ENCODE results near the gene ART1.
"Not testable (repeated sequence)": the region's sequence is repeated elsewhere in the genome, so short reads cannot be mapped to it uniquely, and the experiment has no call there.

ART1 gene, protein sequence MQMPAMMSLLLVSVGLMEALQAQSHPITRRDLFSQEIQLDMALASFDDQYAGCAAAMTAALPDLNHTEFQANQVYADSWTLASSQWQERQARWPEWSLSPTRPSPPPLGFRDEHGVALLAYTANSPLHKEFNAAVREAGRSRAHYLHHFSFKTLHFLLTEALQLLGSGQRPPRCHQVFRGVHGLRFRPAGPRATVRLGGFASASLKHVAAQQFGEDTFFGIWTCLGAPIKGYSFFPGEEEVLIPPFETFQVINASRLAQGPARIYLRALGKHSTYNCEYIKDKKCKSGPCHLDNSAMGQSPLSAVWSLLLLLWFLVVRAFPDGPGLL

DNA sequence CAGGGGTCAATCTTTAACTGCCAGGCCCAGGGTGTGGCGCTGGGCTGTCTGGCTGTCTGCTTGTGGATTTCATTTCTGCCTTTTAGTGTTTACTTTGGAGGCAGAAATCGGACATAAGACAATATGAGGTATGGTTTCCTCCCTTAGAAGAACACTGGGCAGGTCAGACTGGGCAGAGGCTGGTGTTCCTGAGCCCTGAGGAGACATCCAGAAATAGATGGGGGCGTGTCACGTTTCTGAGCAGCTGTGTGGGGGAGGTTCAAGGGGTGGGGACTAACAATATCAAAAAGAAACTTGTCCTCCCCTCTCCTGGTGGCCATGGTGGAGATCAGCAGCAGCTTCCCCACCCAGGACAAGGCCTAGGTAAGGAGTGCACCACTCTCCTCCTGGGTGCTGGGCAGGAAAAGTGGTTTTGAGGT, at the start of gene ART1:
ART1 (plus strand) TSS at position 312 of the 419 bp plus-strand sequence. CDS start 14,086 bp downstream, outside the sequence.
- no peak for DNase-seq

DNA sequence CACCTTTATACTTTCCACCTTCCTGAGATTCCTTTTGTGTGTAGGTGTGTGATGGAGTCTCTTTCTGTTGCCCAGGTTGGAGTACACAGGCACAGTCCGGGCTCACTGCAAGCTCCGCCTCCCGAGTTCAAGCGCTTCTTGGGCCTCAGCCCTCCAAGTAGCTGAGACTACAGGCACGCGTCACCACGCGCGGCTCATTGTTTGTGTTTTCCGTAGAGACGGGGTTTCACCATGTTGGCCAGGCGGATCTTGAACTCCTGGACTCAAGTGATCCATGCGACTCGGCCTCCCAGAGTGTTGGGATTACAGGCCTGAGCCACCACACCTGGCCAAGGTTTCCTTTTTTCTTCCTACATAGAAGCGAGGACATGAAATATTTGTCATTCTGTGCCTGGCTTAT, 47.2 kb upstream of the ART1 start:
- DNase-seq = not testable (repeated sequence)

DNA sequence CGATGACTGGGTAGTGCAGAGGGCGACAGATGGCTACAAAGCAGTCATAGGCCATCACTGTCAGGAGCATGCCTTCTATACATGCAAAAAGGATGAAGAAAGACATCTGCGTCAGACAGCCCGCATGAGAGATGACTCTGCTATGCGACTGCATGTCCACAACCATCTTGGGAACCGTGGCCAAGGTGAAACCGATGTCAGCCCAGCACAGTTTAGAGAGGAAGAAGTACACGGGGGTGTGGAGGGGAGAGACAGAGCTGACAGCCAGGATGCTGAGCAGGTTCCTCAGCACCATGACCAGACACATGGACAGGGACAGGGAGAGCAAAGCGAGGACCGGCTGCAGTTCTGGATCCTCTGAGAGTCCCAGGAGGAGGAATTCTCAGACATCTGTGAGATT, 44.7 kb upstream of the ART1 start:
- DNase-seq = not testable (repeated sequence)

DNA sequence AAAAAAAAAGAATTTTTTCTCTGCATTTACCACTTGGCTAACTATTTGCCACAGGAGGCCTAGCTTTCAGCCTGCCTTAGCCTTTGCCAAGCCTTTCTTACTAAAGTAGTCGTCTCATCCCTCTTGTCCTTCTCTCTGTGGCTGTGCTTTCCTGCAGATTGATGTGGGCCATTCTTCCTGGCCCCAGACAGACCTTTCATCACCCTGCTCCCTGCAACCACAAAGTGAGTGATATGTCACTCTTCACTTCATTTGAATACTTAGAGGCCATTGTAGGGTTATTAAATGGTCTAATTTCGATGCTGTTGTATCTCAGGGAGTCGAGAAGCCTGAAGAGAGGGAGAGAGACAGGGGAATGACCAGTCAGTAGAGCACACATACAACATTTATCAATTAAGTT, 40.8 kb upstream of the ART1 start:
- no peak for DNase-seq

DNA sequence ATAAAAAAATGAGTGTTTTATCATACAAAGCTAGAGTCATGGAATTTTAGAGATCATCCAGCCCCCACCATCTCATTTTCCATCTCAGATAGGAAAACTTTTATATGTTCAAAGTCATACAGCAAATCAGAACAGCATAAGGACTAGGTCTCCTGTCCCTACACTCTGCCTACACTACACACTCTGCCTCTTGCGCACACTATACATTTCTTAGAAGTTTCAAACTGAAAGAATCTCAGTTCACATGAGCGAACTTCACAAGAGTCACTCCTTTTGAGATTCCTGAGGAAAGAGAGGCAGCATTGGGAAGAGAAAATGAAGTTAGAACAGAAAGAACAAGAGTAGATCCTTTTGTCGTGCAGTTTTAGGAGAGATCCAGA, 39.7 kb upstream of the ART1 start:
- no peak for DNase-seq

DNA sequence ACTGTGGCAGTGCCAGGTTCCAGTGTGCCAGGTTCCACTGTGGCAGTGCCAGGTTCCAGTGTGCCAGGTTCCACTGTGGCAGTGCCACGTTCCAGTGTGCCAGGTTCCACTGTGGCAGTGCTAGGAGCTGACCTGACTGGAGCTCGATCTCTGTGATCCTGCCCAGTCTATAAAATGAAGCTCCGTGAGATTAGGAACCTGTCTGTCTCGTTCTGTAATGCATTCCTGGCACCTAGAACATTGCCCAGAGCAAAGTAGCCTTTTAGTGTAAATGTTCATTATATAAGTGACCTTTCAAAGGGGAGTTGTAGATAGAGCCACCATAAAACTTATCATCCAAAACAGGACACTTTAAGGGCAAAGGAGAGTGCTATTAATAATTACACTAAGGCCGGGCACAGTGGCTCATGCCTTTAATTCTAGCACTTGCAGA, 39.1 kb upstream of the ART1 start:
- no peak for DNase-seq

DNA sequence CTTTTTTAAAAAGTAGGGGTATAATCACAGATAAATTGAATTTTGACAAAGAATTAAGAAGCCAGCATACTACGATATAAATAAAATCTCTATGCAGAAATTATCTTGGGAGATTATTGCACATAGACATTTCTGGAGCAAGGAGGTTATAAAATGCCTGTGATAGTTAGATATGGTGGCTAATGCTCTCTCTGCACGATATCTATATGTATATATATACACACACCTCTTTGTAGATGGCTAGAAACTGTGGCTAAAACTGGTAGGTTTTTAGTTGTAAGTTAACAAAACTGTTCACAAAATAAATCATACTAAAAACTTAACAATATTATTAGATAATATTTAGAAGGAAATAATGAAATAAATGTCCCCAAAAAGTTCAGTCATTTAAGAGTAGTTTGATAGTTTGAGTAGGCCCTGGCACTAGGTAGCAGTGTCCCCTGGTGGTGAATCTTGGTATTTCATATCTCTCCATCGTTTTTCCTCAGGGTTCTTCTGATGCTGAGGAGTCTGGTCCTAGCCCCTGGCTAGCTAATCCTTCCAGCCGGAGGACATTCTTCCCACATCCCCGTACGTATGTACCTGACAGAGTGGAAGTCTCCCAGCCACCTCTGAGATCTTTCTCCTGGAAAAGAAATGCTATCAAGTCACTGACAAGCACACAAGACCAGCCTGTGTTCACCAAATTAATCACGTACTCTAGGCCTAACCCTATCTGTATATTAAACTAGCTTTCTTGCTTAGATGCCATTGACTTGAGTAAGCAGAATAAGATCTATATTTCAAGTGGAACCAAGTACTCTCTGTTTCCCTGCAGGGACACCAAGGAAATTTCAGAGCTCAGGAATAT, 35.3 kb upstream of the ART1 start:
- DNase-seq = peak; percentile 17

DNA sequence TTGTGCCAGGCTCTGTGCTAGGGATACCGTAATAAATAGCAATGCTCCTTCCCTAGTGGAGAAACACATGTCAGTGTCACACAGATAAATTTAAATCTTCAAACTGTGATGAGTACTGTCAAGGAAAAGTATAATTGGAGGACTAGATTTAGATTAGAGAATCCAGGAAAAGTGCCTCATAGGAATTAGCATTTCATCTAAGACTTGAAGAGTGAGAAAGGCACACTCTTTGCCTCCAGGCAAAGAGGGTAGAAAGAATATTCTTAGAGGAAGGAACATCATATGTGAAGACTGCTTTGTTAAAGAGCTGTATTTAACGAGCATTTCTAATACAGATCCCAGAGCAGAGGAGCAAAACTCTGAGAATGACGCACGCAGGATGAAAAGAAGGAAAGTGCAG, 34.1 kb upstream of the ART1 start:
- DNase-seq = no peak

DNA sequence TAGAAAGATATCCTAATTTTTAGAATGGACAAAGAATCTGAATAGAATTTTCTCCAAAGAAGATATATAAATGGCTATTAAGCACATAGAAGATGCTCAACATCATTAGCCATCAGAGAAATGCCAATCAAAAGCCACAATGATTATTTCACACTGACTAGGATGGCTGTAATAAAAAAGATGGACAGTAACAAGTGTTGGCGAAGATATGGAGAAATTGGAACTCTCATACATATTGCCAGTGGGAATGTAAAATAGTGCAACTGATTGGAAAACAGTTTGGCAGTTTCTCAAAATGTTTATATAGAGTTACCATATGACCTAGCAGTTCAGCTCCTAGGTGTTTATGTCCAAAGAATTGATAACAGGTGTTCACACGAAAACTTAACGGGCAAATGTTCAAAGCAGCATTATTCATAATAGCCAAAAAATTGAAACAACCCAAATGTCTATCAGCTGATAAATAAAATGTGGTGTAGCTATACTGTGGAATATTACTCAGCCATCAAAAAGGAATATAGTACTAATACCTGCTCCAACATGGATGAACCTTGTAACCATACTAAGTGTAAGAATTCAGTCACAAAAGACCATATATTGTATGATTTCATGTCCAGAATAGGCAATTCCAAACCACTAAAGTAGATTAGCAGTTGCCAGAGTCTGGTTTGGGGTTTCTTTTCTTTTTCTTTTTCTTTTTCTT, 32.8 kb upstream of the ART1 start:
- DNase-seq = no peak

DNA sequence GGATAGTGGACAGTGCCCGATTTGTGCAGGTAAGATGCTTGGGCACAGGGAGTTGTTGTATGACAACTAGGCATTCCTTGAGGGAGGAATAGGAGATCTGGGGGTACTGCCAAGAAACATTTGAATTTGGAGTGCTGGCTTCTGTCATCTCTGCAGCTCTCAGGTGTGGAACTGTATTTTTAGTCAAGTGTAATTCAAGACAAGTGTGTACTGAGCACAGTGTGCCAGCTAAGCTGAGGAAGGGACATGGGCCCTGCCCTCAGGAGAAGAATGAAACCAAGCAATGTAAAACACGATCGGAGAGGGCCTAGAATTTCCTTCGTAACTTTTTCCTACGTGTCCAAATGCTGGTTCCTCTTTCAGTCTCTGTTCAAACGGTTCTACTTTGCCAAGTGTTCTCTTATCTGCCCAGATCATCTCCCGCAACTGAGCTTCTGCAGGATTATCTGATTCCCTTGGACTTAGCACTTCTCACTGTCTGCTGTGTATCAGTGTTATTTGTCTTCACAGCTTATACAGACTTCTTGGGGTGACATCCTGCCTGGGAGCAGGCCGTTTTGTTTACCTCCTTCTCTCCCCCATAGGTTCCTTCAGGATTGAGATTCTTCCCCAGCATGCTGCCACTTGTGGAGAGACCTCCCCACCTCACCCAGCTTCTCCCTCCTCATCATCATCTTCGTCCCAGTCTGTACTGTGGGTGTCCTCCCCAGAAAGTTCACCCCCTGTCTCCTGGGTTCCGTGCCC, 30.8 kb upstream of the ART1 start:
- no peak for DNase-seq

DNA sequence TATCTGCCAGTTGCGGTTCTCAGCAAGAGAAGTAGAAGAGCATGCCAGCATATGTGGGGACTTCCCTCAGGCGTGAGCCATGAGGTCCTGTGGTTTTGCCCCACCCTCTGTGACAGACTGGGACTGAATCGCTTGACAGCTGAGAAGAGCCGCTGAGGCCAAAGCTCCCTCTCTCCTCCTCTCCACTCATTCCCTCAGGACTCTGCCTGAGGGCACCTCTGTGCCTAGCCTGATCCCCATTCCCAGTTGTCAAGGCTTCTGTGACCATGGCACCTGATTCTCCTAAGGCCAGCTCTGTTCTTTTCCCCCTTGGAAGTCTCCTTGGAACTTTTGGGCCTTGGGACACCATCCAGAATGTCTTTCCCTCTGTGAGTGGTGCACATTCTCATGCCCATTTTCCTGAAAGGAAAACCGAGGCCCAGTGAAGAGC, 30.2 kb upstream of the ART1 start:
- no peak for DNase-seq

DNA sequence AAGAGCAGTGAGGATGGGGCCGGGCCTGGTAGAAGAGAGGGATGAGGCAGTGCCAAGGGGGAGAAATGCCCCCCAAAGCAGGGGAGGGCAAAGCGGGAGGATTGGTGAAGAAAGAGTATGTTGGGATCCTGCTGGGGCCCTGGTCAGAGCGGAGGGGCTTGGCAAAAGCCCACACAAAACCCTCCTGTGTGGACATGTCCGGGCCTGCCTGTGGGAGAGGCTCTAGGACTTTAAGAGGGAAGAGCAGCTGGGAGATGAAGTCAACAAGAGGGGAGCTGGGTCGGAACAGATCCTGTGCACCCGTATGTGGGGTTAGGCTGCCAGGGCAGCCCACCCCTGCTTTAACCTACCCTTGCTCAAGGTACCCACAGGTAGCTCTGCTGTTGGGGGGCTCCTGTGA, 28.9 kb upstream of the ART1 start:
- DNase-seq = no peak

DNA sequence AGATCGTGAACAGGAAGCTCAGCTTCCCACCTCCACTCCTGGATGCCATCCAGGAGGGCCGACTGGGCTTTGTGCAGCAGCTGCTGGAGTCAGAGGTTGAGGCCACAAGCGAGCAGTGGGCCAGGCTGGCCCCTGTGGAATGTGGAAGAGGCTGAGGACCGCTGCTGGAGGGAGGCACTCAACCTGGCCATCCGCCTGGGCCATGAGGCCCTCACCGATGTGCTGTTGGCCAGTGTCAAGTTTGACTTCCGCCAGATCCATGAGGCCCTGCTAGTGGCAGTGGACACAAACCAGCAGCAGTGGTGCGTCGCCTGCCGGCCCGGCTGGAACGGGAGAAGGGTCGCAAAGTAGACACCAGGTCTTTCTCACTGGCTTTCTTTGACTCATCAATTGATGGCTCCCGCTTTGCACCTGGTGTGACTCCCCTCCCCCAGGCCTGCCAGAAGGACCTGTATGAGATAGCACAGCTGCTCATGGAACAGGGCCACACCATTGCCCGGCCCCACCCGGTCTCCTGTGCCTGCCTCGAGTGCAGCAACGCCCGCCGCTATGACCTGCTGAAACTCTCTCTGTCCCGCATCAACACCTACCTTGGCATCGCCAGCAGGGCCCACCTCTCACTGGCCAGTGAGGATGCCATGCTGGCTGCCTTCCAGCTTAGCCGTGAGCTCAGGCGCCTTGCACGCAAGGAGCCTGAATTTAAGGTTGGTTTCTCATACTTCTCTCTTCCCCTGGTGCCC, 28.0 kb upstream of the ART1 start:
- peak; percentile 11 for DNase-seq

DNA sequence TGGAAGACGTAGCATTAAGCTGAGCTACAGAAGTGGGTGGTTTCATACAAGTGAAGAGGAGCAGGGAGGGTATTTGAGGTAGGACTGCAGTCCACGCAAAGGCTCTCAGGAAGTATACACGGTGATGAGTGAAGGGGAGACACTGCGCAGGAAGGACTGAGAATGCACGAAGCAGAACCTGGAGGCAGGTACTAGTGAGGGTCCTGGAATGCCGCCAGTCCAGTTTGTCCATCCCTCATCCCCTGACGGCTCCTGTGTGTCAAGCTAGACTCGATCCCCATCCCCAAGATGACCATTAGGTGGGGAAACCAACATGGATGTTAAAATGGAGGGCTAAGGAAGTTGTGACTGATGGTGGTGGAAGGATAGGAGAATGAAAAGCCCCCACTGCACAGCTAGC, 26.9 kb upstream of the ART1 start:
- DNase-seq = no peak

DNA sequence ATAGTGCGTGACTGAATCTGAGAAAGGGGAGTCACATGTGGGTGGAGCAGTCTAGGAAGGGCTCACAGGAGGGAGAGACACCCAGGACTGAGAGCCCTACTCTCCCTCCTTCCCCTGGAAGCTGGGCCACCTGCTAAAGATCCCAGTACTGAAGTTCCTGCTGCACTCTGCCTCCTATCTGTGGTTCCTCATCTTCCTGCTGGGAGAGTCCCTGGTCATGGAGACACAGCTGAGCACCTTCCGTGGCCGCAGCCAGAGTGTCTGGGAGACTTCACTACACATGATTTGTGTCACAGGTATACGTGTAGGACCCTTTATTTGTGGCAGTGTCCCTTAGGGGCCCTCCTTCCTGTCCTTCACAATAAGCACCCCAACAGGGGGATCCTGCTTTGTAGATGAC, 22.4 kb upstream of the ART1 start:
- no peak for DNase-seq

DNA sequence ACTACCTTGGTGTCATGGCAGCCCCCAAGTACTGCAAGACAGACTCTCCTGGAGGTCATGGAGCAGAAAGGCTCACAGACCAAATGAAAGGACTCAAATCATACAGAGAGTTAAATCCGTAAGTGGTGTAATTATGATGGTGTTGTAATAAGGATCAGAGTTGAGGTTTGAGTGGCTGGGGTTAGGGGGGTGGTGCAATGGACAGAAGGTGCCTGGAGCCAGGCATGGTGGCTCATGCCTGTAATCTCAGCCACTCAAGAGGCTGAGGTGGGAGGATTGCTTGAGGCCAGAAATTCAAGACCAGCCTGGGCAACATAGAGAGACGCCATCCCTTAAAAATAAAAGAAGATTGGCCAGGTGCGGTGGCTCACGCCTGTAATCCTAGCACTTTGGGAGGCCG, 21.8 kb upstream of the ART1 start:
- no peak for DNase-seq

DNA sequence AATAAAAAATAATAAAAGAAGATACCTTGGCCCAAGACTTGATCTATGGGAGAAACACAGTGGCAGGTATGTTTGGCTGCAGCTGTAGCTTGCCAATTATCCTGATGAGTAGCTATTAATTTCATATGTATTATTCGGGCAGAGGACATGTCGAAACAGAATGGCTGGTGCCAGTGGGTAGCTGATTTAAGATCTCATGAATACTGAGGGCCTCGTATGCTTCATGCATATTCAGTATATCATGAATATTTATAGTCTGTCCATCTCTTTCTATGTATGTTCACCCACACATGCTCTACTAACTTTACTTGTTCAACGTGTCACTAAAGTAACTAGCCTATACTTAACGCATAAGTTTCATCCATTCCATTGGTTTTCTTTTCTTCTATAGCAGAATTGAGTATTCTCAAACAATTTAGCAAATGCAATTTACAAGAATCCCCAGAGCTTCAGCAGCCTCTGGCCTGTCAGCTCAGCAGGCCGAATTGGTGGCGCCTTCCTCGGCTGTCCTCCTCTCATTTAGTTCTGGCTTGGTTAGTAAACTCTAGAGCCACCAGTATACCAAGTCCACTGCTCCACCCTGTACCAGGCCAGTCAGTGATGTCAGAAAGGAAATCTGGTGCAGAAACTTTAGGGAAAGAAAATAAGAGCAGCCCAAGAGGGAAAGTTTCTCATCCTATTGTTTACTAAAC, 21.0 kb upstream of the ART1 start:
- no peak for DNase-seq

DNA sequence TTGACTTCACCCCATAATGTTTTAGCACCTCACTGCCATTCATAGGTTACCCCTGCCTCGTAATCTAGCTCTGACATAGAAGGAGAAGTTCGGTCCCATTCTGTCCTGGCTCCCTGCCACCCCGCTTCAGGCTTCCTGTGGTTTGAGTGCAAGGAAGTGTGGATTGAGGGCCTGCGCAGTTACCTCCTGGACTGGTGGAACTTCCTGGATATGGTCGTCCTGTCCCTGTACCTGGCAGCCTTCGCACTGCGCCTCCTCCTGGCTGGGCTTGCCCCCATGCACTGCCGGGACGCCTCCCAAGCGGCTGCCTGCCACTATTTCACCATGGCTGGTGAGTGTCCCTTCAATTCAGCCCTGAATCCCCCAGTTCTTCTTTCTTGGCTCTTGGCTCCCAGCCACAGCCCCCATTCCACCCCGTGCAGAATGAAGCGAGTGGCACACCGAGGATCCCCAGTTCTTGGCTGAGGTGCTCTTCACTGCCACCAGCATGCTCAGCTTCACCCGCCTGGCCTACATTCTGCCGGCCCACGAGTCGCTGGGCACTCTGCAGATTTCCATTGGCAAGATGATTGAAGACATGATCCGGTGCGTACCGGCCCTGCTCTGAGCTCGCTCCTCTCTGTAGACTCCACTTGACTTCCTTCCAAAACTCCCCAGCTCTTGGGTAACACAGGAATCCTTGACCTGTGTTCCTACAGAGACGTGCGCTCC, 18.5 kb upstream of the ART1 start:
- DNase-seq = no peak

DNA sequence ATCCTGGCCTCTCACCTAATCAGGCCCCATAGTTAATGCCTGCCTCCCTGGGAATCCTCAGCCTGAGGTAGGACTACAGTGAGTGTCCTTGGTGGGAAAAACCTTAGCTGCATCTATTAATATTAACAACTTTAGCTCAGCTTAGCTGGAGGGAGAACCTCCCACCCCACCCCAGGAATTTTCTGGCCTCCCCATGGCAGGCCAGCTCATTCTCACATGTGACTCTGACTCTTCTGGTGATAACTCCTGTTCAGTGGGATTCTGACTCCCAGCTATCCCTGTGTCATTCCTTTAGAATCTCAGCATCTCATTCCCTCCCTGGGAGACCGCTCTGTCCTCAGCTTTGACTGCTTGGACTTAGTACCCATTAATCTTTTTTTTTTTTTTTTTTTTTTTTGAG, 17.6 kb upstream of the ART1 start:
- DNase-seq = no peak

DNA sequence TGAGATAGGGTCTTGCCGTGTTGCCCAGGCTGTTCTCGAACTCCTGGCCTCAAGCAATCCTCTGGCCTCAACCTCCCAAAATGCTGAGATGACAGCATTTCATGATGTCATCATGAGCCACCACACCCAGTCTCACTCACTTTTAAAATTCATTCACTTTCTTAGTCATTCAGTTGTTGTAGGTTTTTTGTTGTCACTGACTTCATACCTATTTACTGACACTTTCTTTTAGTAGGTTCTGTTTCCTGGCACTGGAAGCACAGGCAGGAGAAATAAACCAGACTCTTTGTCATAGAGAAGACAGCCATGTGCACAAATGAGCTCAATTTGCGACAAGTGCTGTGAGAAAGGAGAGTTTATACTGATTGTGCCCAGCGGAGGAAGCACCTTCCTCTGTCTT, 13.6 kb upstream of the ART1 start:
- no peak for DNase-seq

Measured in NCI-H510A treated with DMSO at 0.1 percent for 48 hours (cell line).